ENCODE data around the gene RNF13. TPM values are rescaled to one million over a fixed set of nuclear protein-coding genes. Genes with fewer than 3 reads are reported as not detected.
"Not testable (repeated sequence)": the region's sequence is repeated elsewhere in the genome, so short reads cannot be mapped to it uniquely, and the experiment has no call there.

RNF13 gene
- total RNA-seq, 1 experiment from 2014 or later: 161 TPM

DNA sequence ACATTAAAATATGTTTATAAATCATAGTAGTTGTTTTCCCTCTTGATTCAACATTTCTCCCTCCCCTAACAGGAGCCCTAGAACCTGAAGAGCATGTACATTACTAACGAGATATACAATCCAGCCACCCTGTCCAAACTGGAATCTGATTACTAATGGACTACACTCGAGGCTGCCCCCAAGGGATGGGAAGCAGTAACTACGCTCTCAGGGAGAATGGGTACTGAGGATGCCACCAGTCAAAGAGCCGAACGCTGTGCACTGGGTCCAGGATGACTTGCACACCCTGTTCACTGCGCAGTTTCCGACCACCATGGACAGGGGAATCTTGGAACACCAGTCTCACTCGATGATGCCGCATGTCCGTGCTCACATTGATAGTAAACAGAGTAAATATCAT is 169.0 kb downstream of the RNF13 start:
- not testable (repeated sequence) for H2AFZ ChIP-seq (ENCODE audit: low read length); H3K4me2 ChIP-seq (ENCODE audit: low read depth, low read length, poor library complexity, severe bottlenecking); H3K9me3 ChIP-seq (ENCODE audit: low read length); H3K36me3 ChIP-seq (ENCODE audit: insufficient read depth, low read length); H3K9me2 ChIP-seq (replicated peaks; ENCODE audit: insufficient read depth, low read length); H3K4me3 ChIP-seq (ENCODE audit: low read length); H3K9ac ChIP-seq (ENCODE audit: low read length); H3K27ac ChIP-seq (ENCODE audit: low read length); DNase-seq; H3K4me1 ChIP-seq (ENCODE audit: low read length); H4K20me1 ChIP-seq (ENCODE audit: insufficient read depth, low read depth, low read length); H3K79me2 ChIP-seq (ENCODE audit: low read length); H3K27me3 ChIP-seq (ENCODE audit: low read length)

- H3K27me3 ChIP-seq (ENCODE audit: low read length); H3K4me3 ChIP-seq (ENCODE audit: low read length); H3K36me3 ChIP-seq (ENCODE audit: insufficient read depth, low read length); H3K4me2 ChIP-seq (ENCODE audit: low read depth, low read length, poor library complexity, severe bottlenecking); H3K9me2 ChIP-seq (replicated peaks; ENCODE audit: insufficient read depth, low read length); H2AFZ ChIP-seq (ENCODE audit: low read length); H3K79me2 ChIP-seq (ENCODE audit: low read length); H3K27ac ChIP-seq (ENCODE audit: low read length); H3K9me3 ChIP-seq (ENCODE audit: low read length); H3K9ac ChIP-seq (ENCODE audit: low read length); H3K4me1 ChIP-seq (ENCODE audit: low read length); H4K20me1 ChIP-seq (ENCODE audit: insufficient read depth, low read depth, low read length); DNase-seq: not testable (repeated sequence)
Measured at GRCh38 chr3:149983053-149983452, 170.0 kb downstream of the RNF13 start.

GRCh38 chr3:149983628-149984027 is 170.6 kb downstream of the RNF13 start:
- Histone ChIP-seq H3K79me2 (ENCODE audit: low read length) (no peaks in the 10 kb centered on the region), H3K27me3 (ENCODE audit: low read length) (no peaks in the 10 kb centered on the region), H3K9me2 (replicated peaks; ENCODE audit: insufficient read depth, low read length) (no peaks in the 10 kb centered on the region), H2AFZ (ENCODE audit: low read length) (no peak overlapping the region), H4K20me1 (ENCODE audit: insufficient read depth, low read depth, low read length) (no peaks in the 10 kb centered on the region), H3K4me2 (ENCODE audit: low read depth, low read length, poor library complexity, severe bottlenecking) (no peak overlapping the region), H3K9me3 (ENCODE audit: low read length) (no peaks in the 10 kb centered on the region), H3K4me1 (ENCODE audit: low read length) (no peaks in the 10 kb centered on the region), H3K36me3 (ENCODE audit: insufficient read depth, low read length) (no peaks in the 10 kb centered on the region), H3K4me3 (ENCODE audit: low read length) (no peak overlapping the region), H3K9ac (ENCODE audit: low read length) (no peak overlapping the region), H3K27ac (ENCODE audit: low read length) (no peak overlapping the region)
- DNase-seq: no peak

GRCh38 chr3:149989307-149989706 is 176.3 kb downstream of the RNF13 start:
- Histone ChIP-seq H3K4me1 (ENCODE audit: low read length) (peaks cover 12% of the 10 kb centered on the region), H3K79me2 (ENCODE audit: low read length) (no peaks in the 10 kb centered on the region), H3K9ac (ENCODE audit: low read length) (no peak overlapping the region), H3K9me3 (ENCODE audit: low read length) (no peaks in the 10 kb centered on the region), H3K9me2 (replicated peaks; ENCODE audit: insufficient read depth, low read length) (no peaks in the 10 kb centered on the region), H3K36me3 (ENCODE audit: insufficient read depth, low read length) (no peaks in the 10 kb centered on the region), H3K27me3 (ENCODE audit: low read length) (no peaks in the 10 kb centered on the region), H2AFZ (ENCODE audit: low read length) (no peak overlapping the region), H3K4me3 (ENCODE audit: low read length) (no peak overlapping the region), H4K20me1 (ENCODE audit: insufficient read depth, low read depth, low read length) (no peaks in the 10 kb centered on the region), H3K27ac (ENCODE audit: low read length) (no peak overlapping the region), H3K4me2 (ENCODE audit: low read depth, low read length, poor library complexity, severe bottlenecking) (no peak overlapping the region)
- DNase-seq: no peak

DNA sequence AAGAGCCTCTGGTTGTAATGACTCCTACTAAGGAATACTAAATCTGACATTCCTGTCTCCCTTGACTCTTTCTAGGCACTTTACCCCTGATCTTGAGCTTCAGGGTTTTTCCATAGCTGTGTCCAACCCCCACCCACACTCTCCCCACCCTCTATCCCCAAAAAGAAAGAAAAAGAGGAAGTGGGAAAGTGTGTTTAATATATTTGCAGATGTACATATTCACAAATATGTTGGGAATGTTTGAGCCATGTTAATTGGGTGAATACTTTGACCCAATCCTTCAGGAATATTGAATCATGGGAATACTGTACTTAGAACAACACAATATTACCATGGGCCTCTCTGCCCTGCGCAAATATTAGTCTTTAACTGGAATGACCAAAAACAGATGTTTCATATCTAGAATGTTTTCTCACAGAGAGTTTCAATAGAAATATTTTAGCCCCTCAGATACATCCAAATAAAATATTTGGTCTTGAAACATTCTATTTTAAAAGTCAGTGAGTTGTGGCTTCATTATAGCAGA is 177.5 kb downstream of the RNF13 start:
- peaks cover 12% of the 10 kb centered on the region for H3K4me1 ChIP-seq (ENCODE audit: low read length)
- no peak overlapping the region for H3K27ac ChIP-seq (ENCODE audit: low read length)
- no peaks in the 10 kb centered on the region for H3K9me2 ChIP-seq (replicated peaks; ENCODE audit: insufficient read depth, low read length)
- H3K4me2 ChIP-seq (ENCODE audit: low read depth, low read length, poor library complexity, severe bottlenecking): no peak overlapping the region
- H3K9me3 ChIP-seq (ENCODE audit: low read length): peaks cover 6% of the 10 kb centered on the region; the same call in 1 of the 2 replicates
- H2AFZ ChIP-seq (ENCODE audit: low read length): no peak overlapping the region
- H3K27me3 ChIP-seq (ENCODE audit: low read length): no peaks in the 10 kb centered on the region
- no peak for DNase-seq
- no peaks in the 10 kb centered on the region for H3K36me3 ChIP-seq (ENCODE audit: insufficient read depth, low read length)
- H3K9ac ChIP-seq (ENCODE audit: low read length): no peak overlapping the region
- no peaks in the 10 kb centered on the region for H4K20me1 ChIP-seq (ENCODE audit: insufficient read depth, low read depth, low read length)
- no peak overlapping the region for H3K4me3 ChIP-seq (ENCODE audit: low read length)
- H3K79me2 ChIP-seq (ENCODE audit: low read length): no peaks in the 10 kb centered on the region

- Histone ChIP-seq H2AFZ (ENCODE audit: low read length) (no peak overlapping the region), H3K9ac (ENCODE audit: low read length) (no peak overlapping the region), H3K27ac (ENCODE audit: low read length) (no peak overlapping the region), H3K4me1 (ENCODE audit: low read length) (peaks cover 12% of the 10 kb centered on the region), H4K20me1 (ENCODE audit: insufficient read depth, low read depth, low read length) (no peaks in the 10 kb centered on the region), H3K4me3 (ENCODE audit: low read length) (no peak overlapping the region), H3K79me2 (ENCODE audit: low read length) (no peaks in the 10 kb centered on the region), H3K27me3 (ENCODE audit: low read length) (no peaks in the 10 kb centered on the region), H3K9me3 (ENCODE audit: low read length) (peaks cover 8% of the 10 kb centered on the region; the same call in 1 of the 2 replicates), H3K4me2 (ENCODE audit: low read depth, low read length, poor library complexity, severe bottlenecking) (no peak overlapping the region), H3K36me3 (ENCODE audit: insufficient read depth, low read length) (no peaks in the 10 kb centered on the region), H3K9me2 (replicated peaks; ENCODE audit: insufficient read depth, low read length) (no peaks in the 10 kb centered on the region)
- DNase-seq: no peak
Measured at GRCh38 chr3:149992416-149993058, 179.5 kb downstream of the RNF13 start.

GRCh38 chr3:149998946-149999345 is 185.9 kb downstream of the RNF13 start:
- Histone ChIP-seq H3K9ac (ENCODE audit: low read length) (no peak overlapping the region), H2AFZ (ENCODE audit: low read length) (no peak overlapping the region), H3K9me3 (ENCODE audit: low read length) (peaks cover 8% of the 10 kb centered on the region; the same call in 1 of the 2 replicates), H3K9me2 (replicated peaks; ENCODE audit: insufficient read depth, low read length) (no peaks in the 10 kb centered on the region), H3K27ac (ENCODE audit: low read length) (no peak overlapping the region), H3K36me3 (ENCODE audit: insufficient read depth, low read length) (no peaks in the 10 kb centered on the region), H3K4me3 (ENCODE audit: low read length) (no peak overlapping the region), H4K20me1 (ENCODE audit: insufficient read depth, low read depth, low read length) (no peaks in the 10 kb centered on the region), H3K4me2 (ENCODE audit: low read depth, low read length, poor library complexity, severe bottlenecking) (no peak overlapping the region), H3K27me3 (ENCODE audit: low read length) (no peaks in the 10 kb centered on the region), H3K4me1 (ENCODE audit: low read length) (no peaks in the 10 kb centered on the region), H3K79me2 (ENCODE audit: low read length) (no peaks in the 10 kb centered on the region)
- no peak for DNase-seq

DNA sequence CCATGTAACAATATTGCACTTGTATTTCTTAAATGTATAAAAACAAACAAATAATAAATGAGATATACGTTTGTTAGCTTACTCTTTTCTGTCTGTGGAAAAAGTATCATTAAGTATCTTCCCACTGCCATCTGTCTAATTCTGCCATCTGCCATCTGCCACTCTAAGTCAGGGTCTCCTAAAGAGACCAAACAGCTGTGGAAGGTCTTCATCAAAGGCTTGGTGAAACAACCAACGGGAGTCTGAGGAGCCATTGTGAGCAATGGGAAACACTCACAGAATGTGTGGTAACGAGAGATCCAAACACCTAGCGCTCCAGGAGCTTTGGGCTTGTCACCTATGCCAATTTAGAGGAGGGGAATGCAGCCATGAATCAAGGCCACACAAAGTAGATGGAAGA is 186.4 kb downstream of the RNF13 start:
- no peaks in the 10 kb centered on the region for H3K36me3 ChIP-seq (ENCODE audit: insufficient read depth, low read length)
- no peaks in the 10 kb centered on the region for H3K79me2 ChIP-seq (ENCODE audit: low read length)
- no peaks in the 10 kb centered on the region for H4K20me1 ChIP-seq (ENCODE audit: insufficient read depth, low read depth, low read length)
- no peaks in the 10 kb centered on the region for H3K9me2 ChIP-seq (replicated peaks; ENCODE audit: insufficient read depth, low read length)
- no peak for DNase-seq
- no peak overlapping the region for H3K4me2 ChIP-seq (ENCODE audit: low read depth, low read length, poor library complexity, severe bottlenecking)
- H3K27me3 ChIP-seq (ENCODE audit: low read length): no peaks in the 10 kb centered on the region
- no peaks in the 10 kb centered on the region for H3K4me1 ChIP-seq (ENCODE audit: low read length)
- no peak overlapping the region for H2AFZ ChIP-seq (ENCODE audit: low read length)
- no peak overlapping the region for H3K9ac ChIP-seq (ENCODE audit: low read length)
- no peak overlapping the region for H3K27ac ChIP-seq (ENCODE audit: low read length)
- peaks cover 8% of the 10 kb centered on the region; the same call in 1 of the 2 replicates for H3K9me3 ChIP-seq (ENCODE audit: low read length)
- no peak overlapping the region for H3K4me3 ChIP-seq (ENCODE audit: low read length)
